HG03575 (cell line): Measurements from ENCODE around the gene INVS.
"Not testable (repeated sequence)": the region's sequence is repeated elsewhere in the genome, so short reads cannot be mapped to it uniquely, and the experiment has no call there.

Experiments
- ATAC-seq: cut with Tn5 transposase; IDR thresholded peaks from one replicate; pipeline ENCODE4 v1.9.1; 2021; ENCODE audit not compliant: unreplicated experiment, insufficient number of reproducible peaks, low FRiP score; ENCODE audit errors: extremely low read depth

INVS gene

DNA sequence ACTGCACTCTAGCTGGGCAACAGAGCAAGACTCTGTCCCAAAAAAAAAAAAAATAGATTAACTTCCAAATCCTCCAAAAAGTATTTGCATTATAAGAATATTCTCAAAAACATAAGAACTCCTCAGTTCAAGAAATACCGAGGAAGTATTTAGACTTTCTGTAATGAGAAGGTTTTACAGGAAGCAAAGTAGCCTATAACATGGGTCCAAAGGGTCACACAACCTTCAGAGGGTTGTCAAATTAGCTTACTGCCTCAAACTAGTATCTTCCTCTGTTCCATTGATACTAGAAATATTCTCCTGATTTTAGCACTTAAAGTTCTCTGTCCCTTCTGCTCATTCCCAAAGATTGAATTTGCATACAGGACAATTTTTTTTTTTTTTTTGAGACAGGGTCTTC is 121.9 kb downstream of the INVS start:
- no peak for ATAC-seq

DNA sequence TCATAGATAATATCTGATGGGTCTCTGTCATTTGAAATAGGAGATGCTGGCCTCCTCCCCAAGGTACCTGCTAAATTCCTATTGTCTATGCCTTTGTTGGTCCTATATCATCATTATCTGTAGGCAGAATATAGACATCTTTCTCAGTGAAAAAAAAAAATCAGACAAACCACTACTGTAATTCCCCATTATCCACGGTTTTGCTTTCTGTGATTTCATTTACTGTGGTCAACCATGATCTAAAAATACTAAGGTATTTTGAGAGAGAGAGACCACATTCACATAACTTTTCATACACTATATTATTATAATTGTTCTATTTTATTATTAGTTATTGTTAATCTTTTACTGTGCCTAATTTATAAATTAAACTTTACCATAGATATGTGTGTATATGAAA is 122.5 kb downstream of the INVS start:
- no peak for ATAC-seq

DNA sequence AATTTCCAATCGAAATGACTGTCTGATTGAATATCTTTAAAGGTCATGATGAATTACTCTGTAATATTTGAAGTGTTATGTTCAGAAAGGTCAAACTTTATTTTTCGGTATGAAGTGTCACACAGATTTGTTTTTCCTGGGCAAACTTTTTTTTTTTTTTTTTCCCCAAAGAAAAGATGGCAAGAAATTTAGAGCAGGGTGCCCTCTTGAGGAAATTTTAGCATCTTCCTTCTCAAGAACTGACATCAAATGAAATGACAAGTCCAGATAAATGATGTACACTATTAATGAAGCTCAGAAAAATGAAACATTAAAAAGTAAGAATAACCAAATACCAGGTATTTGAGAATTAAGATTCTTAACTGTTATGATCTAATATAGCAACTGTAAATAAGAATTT is 123.6 kb downstream of the INVS start:
- ATAC-seq = no peak

DNA sequence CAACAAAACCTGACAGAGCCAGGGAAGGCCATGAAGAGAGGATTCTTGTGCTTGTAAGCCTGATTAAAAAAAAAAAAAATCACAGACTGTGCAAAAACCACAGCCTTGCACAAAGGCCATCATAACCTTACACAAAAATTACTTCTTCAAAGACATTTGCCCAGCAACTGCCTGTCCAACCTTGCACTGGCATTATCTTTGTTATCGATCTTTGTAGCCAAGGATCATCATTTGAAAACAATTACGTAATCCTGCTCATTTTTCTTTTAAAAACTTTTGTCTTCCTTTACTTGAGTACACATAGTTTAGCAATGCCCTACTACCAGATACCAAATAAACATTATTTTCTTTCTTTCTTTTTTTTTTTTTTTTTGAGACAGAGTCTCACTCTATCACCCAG is 128.6 kb downstream of the INVS start:
- no peak for ATAC-seq

DNA sequence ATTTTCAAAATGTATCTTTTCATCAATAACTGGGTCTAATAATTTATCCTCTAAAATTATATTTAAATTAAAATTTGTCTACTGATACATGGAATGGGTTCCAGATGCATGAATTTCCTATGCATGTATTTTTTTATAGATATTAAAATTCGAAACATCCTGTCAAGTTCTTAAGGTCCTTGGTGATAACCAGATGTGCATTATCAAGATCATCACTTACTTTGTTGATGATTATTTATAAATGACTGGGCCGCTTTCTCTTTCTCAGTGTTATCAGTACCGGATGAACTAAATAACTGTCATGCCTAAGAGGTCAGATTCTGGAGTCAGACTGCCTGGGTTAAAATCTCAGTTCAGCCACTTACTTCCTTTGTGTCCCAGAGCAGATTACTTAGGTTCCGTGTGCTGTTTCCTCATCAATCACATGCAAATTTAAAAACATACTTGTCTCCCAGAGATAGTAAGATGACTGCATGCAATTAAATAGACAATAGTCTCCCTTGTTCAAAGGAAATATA is 129.4 kb downstream of the INVS start:
- no peak for ATAC-seq

DNA sequence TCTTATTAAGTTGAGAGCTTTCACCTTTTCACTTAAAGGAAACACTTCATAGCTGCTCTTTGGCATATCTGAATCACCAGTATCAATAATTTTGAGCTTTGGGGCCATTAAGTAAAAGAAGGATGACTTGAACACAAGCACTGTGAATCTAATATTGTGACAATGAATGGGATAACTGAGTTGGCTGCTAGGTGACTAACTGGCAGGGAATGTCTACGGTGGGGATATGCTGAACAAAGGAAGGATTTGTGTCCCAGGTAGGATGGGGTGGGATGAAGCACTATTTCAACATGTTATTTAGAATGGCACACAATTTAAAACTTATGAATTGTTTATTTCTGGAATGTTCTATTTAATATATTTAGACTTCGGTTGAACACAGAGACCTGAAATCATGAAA is 130.1 kb downstream of the INVS start:
- no peak for ATAC-seq

DNA sequence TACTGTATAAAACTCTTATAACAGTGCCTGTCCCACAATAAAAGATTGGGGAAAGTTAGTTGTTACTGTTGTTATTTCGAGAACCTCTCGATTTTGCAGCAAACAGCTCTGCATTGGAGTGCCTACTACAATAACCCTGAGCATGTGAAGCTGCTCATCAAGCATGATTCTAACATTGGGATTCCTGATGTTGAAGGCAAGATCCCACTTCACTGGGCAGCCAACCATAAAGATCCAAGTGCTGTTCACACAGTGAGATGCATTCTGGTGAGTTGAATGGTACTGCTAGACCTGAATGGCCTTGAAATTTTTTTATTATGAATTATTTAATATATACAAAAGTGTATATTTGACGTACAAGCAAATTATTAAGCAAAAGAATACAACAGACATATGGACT is 130.5 kb downstream of the INVS start:
- ATAC-seq = no peak

DNA sequence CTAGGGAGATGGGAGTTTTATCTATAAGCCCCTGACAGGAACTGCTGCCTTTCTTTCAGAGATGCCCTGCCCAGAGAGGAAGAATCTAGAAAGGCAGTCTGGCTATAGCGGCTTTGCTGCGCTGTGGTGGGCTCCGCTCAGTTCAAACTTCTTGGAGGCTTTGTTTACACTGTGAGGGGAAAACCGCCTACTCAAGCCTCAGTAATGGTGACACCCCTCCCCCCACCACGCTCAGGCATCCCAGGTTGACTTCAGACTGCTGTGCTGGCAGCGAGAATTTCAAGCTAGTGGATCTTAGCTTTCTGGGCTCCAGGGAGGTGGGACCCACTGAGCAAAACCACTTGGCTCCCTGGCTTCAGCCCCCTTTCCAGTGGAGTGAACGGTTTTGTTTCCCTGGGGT is 137.9 kb downstream of the INVS start:
- not testable (repeated sequence) for ATAC-seq

DNA sequence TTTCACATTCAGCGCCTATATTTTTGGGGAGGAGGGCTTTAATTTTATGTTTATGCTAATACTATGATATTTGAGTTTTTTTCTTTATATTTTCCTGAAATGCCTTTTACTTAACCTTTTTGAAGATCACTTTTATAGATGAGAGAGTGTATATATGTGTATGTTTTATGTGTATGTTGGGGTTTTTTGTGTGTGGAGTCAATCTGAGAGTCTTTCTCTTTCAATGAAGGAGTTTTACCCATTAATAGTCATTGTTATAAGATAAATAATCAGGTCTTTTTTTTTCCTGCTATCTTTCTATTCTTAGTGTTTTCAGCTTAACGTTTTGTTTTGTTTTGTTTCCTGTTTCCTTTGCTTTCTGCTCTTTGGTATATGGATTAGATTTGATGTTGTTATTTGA is 141.5 kb downstream of the INVS start:
- no peak for ATAC-seq

DNA sequence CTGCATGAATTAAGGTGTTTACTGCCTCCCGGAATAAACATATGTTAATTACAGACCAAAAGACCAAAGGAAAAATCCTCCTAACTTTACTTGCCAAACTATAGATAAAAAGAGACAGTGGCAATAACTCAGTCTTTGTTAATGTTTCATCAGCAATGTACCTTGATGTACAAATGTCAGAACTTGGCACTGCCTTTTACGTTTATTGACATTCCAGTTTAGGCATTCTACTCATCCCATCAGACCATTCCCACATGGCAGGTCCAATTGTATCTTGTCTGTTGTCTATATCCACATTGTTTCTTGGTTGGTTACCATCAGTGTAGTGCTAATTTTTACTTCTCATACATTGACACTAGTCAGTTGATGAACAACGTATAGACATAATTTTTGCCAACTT is 168.2 kb downstream of the INVS start:
- no peak for ATAC-seq

DNA sequence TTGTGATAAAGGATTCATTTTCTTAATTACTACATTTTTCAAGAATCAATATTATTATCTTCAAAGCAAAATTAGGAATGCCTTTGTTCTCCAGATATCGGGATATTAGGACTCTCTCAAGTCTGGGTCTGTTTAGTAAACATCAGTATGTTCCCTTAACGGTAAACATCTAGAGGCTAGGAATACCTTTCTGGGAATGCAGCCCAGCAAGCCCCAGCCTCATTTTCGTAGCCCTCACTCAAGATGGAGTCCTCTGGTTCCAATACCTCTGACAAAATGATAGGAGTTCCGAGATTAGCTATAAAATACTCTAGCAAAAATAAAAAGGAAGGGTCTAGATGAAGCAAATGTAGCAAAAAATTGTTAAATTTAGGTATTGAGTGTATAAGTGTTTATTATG is 169.2 kb downstream of the INVS start:
- no peak for ATAC-seq

DNA sequence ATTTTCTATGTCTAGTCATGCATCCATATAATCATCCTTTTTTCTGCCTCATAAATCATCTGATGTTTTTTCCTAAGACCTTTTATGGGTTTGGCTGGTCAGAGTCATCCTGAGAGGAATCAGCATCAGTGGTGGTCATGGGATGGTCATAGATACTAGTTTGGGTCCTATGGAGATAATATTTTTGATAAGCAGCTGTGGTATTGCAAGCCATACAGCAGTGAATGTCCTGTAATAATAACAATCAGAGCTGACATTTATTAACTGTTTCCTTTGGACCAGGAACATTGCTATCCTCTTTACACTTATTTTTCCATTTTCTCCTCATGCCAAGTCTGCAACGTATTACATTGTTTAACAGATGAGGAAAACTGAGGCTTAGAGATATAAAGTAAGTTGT is 170.6 kb downstream of the INVS start:
- ATAC-seq = no peak

DNA sequence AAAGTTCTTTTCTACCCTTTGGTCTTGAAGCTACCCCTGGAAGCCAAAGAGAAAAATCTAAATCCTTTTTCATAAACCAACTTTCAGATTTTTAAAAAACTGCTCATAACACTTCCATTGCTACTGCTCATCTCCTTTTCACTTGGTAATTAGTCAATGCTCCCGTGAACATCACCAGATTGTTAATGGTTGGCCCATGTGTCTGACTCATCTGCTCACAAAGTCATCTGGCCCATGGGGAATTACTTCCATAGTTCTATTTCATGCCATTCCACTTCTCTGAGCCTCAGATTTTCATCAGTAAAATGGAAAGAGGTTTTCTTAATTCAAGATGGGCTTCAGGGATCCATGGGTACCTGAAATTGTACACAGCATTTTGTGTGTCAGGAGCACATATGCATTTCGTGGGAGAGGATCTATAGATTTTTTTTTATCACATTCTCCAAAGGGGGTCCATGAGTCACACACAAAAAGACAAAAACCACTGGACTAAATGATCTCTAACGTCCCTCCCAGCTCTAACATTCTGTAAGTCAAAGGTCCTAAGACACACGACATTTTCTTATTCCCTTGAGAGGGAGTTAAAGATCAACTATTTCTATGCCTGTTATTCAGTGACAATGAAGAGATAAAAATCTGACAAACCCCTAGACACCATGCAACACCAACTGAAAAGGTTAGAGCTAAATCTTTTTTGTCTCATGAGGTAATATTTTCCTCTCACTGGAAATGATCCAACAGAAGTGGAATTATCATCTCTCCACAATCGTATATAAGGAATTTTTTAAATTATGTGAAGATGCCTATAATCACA is 178.3 kb downstream of the INVS start:
- ATAC-seq = no peak

DNA sequence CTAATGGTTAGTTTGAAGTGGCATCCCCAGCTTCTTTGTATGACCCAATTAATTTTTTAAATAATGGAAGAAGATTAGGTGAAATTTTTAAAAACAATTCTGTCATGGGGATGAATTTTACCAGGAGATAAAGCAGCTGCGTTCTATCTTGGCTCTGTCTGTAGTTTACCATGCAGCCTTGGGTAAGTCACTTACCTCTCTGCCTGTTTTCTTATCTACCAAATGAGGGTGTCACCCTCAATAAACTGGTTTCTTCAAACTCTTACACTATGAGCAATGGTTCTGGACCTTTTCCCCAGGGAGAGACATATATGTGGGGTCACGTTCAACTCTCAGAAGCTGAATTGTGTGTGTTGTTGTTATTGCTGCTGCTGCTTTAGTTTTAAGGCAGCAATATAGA is 182.0 kb downstream of the INVS start:
- no peak for ATAC-seq

DNA sequence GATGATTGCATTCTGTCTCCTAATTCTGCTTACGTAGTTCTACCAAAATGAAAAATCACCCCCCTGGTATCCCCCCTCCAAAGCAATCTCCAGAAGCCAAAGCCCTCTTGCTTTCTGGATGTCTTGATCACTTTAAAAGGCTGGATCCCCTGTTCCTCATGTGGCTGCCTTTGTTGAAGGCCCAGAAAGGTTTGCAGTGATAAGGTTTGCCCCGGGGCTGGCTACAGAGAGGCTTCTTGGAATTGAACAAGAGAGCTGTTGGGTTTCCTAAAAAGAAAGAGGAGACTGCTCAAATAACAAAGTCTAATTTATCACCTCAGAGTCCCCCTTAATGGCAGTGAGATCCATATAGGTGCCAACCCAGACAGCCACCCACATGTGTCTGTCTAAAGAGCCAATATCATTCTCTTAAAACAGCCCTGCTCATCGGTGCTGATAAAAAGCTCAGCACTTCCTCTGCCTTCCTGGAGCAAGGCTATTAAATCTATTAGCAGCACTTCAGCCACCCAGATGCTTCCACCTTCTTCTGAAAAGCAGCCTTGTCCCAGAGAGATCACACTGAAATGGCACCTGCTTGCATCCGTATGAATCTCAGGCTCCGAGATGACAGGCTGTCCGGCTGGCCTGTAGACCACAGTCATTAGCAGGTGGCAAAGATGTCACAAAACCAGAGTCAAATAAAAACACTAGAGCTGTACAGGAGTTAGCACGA is 182.8 kb downstream of the INVS start:
- ATAC-seq = no peak

DNA sequence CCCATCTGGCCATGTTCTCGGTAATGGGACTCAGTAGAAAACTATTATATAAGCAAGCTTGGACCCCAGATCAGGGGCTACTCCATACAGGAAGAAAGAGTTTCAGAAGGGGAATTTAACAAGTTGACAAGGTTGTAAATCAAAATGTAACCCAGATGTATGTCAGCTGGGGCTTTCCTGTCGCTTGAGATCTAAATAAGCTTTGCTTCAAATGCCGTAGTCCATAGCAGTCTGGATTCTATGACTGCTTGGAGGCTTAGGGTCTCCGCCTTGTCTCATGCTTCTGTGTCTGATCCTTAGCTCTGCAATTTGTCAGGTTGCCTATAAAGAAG is 183.3 kb downstream of the INVS start:
- ATAC-seq = no peak

DNA sequence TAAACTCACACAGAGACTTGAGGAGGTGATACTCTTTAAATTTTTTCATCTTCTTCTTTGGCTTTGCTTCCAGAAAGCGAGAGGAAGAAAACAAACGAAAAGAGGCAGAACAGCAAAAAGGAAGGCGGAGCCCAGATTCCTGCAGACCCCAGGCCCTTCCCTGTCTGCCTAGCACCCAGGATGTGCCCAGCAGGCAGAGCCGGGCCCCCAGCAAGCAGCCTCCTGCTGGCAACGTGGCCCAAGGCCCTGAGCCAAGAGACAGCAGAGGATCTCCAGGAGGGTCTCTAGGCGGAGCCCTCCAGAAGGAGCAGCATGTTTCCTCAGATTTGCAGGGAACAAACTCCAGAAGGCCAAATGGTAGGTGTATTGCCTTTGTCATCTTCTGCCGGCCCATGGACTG is 185.2 kb downstream of the INVS start:
- ATAC-seq = no peak

DNA sequence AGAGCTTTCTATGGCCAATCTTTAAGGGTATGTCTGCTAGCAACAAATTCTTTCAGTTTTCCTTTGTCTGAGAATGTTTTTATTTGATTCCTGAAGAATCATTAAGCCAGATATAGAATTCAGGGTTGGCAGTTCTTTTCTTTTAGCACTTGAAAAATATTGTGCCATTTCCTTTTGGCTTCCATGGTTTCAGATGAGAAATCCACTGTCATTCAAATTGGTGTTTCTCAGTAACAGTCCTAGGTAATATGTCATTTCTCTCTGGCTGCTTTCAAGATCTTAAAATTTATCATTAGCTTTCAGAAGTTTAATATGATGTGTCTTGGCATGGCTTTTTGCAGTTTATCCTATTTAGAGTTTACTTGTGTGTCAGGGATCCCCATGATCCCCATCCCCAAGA is 186.0 kb downstream of the INVS start:
- no peak for ATAC-seq

DNA sequence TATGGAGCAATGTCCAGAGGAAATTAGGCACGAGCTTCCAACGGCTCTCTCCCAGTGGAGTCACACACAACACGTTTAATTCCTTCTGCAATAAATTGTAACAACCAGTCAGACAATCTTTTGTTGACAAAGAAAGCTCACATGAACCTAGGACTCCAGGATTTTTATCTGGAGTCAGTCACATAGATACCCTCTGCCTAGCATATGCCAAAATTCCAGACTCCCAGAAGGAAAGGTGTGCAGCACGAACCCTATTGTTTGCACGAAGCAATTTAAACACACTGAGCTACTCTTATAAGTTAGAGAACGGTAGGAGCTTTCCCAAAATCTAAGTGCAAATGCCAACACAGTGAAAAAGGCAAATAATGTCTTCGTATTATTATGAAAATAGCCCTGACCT is 186.6 kb downstream of the INVS start:
- no peak for ATAC-seq

DNA sequence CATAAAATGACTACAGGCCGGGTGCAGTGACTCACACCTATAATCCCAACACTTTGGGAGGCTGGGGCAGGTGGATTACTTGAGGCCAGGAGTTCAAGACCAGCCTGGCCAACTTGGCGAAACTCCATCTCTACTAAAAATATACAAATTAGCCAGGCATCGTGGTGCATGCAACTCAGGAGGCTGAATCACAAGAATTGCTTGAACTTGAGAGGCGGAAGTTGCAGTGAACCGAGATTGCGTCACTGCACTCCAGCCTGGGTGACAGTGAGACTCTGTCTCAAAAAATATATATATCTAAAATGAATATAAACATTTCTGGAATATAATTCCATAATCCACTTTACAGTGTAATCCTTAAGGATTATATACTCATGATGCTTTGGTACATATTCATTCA is 187.2 kb downstream of the INVS start:
- no peak for ATAC-seq

DNA sequence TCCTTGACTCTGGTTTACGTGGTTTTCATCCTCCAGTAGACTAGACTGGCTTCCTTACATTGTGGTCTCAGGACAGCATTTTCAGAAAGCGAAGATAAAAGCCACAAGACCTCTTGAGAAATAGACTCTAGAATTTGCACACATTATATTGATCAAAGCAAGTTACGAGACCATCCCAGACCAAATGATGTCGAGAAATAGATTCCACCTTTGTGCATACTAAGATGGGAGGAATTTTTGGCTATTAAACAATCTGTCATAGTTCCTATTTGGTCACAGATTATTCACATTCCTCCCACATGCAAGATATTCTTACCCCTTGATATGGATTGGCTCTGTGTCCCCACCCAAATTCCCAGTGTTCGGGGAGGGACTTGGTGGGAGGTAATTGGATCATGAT is 188.1 kb downstream of the INVS start:
- no peak for ATAC-seq
